ENCODE results near the gene P2RX6. TPM values are rescaled to one million over a fixed set of nuclear protein-coding genes. Genes with fewer than 3 reads are reported as not detected.
A peak's percentile ranks its signal among the peaks of the same experiment; 100 is the strongest.

Gene P2RX6
- total RNA-seq, 6 experiments from 2014 or later: 0.09 to 1.4 (median 0.42) TPM; not detected in 1

DNA sequence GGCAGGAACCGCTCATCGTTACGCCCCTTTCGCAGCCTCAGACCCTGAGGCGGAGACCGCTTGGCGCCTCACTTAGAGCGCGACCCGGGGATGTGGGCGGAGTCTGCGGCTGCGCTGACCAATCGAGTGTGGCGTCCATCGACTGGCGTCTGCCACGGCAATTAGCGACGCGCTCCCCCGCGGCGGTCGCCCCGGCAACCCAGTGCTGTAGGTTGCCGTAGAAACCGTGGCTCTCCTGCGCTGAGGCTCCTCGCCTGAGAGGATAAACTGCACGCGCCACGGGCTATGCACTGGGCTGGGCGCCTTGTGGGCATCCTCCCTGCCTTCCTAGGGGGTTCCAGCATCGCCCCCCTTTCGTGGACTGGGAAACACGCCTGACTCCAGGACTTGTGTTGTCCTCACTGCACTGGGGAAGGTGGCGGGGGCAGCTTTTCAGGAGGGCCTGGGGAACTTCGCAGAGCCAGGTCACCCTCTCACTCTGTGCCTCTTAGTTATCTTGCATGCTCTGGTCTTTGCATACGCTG, 701 bp upstream of the P2RX6 start:
- Histone ChIP-seq H3K4me3 (peak overlapping the region; percentile 30 to 41 (median 33)), H3K27me3 (no peaks in the 10 kb centered on the region), H3K27ac (peak overlapping the region in 1 of 3 donors; percentile 68), H3K36me3 (no peaks in the 10 kb centered on the region), H3K9me3 (no peaks in the 10 kb centered on the region), H3K4me1 (peaks cover 0 to 6% (median 0%) of the 10 kb centered on the region in 4 donors)
- TF ChIP-seq POLR2A (IDR thresholded peaks at IDR 0.05): no peak
- TF ChIP-seq, protein P1, sequence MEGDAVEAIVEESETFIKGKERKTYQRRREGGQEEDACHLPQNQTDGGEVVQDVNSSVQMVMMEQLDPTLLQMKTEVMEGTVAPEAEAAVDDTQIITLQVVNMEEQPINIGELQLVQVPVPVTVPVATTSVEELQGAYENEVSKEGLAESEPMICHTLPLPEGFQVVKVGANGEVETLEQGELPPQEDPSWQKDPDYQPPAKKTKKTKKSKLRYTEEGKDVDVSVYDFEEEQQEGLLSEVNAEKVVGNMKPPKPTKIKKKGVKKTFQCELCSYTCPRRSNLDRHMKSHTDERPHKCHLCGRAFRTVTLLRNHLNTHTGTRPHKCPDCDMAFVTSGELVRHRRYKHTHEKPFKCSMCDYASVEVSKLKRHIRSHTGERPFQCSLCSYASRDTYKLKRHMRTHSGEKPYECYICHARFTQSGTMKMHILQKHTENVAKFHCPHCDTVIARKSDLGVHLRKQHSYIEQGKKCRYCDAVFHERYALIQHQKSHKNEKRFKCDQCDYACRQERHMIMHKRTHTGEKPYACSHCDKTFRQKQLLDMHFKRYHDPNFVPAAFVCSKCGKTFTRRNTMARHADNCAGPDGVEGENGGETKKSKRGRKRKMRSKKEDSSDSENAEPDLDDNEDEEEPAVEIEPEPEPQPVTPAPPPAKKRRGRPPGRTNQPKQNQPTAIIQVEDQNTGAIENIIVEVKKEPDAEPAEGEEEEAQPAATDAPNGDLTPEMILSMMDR (IDR thresholded peaks at IDR 0.05): no peak
- DNase-seq: peak; percentile 82 to 87 (median 85)
- 4% methylated on average over 10 of the region's 40 CpGs for WGBS (ENCODE audit: insufficient coverage, low coverage, low lambda C conversion rate, missing lambda C conversion rate)
- intact Hi-C loops (cut with DNase I): no loop called here
- ATAC-seq: peak; percentile 85 to 94 (median 87)

DNA sequence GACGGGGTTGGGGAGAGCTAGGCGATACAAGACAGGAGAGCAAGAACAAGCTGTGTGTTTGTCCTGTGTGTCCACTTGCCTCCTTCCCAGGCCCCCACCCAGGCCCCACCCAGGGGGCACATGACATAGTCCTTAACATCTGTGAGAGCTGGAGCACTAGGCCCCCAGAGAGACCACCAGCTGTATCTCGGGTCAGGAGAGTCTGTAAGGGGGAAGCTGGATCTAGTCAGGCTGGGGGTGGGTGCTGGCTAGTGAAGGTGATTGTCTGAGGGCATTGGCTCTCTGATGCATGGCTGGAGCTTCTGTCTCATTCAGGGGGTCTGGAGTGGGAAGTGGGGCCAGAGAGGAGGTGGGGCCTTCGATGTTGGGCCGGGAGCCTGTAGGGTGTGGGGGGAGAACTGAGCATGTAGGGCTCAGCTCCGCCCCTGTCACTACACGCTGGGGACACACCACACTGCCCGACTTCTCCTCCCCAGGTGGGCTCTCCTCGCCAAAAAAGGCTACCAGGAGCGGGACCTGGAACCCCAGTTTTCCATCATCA, 571 bp downstream of the P2RX6 start:
- Histone ChIP-seq H3K4me3 (no peak overlapping the region), H3K27ac (no peak overlapping the region), H3K36me3 (no peaks in the 10 kb centered on the region), H3K27me3 (no peaks in the 10 kb centered on the region), H3K9me3 (no peaks in the 10 kb centered on the region), H3K4me1 (peaks cover 0 to 6% (median 0%) of the 10 kb centered on the region in 4 donors)
- ATAC-seq (no peak), DNase-seq (no peak)
- intact Hi-C loops (cut with DNase I): no loop called here
- no peak for TF ChIP-seq POLR2A (IDR thresholded peaks at IDR 0.05)
- TF ChIP-seq, protein P1 (IDR thresholded peaks at IDR 0.05): no peak
- WGBS (ENCODE audit: insufficient coverage, low coverage, low lambda C conversion rate, missing lambda C conversion rate): 65% methylated on average over 4 of the region's 10 CpGs

DNA sequence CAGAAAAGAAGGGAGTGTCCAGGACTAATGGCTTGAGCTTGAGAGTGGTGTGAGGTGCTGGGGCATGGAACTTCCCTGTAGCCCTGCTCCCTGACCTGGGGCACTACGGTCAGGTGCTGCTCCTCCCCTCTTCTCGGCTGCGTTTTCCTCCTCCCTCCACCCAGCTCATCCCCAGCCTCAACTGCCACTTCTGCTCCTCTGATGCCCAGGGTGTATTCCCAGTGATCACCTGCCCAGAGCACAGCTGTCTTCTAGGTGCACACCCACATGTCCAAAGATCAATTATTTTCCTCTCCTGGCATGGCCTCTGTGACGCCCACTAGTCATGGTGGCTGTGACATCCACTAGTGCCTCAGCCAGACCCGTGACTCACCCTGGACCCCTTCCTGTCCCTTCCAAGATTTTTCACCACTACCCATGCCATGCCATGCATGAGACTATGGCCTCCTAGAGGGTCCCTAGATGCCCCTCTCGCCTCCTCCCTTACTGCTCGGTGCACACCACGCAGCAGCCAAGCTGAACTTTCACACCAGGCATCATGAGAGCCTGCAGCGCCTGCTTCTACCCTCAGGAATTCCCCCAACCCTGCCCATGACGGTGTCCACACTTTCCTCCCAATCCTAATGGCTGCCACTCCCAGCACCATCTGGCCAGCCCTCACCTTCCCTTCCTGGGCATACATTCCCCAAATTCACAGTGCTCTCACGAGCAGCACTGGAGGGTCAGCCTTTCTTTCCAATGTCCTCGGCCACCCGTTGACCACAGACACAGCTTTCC, 1.9 kb downstream of the P2RX6 start:
- no peak overlapping the region for H3K27ac ChIP-seq
- no peaks in the 10 kb centered on the region for H3K27me3 ChIP-seq
- H3K4me1 ChIP-seq: peaks cover 0 to 6% (median 0%) of the 10 kb centered on the region in 4 donors
- H3K36me3 ChIP-seq: no peaks in the 10 kb centered on the region
- intact Hi-C loops (cut with DNase I): no loop called here
- H3K9me3 ChIP-seq: no peaks in the 10 kb centered on the region
- ATAC-seq: no peak
- no peak overlapping the region for H3K4me3 ChIP-seq
- TF ChIP-seq, protein P1 (IDR thresholded peaks at IDR 0.05): no peak
- no peak for TF ChIP-seq POLR2A (IDR thresholded peaks at IDR 0.05)
- WGBS (ENCODE audit: insufficient coverage, low coverage, low lambda C conversion rate, missing lambda C conversion rate): 70% methylated on average over 7 of the region's 13 CpGs
- no peak for DNase-seq

DNA sequence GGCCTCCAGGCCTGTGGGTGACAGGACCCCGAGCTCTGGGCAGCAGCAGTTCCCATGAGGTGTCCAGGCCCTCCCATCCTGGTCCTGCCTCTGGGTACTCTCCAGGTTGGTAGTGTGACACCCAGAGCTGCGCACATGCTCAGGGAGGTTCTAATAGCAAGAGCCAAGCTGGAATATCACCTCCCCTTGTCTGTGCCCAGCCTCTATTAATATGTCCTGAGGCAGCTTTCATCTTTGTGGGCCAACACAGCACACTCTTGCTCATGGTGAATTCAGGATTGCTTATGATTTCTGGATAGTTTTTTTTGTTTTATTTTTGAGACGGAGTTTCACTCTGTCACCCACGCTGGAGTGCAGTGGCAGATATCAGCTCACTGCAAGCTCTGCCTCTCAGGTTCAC, 3.3 kb downstream of the P2RX6 start:
- no peaks in the 10 kb centered on the region for H3K36me3 ChIP-seq
- no peak overlapping the region for H3K27ac ChIP-seq
- 92% methylated on average over 3 of the region's 4 CpGs for WGBS (ENCODE audit: insufficient coverage, low coverage, low lambda C conversion rate, missing lambda C conversion rate)
- H3K4me3 ChIP-seq: no peak overlapping the region
- ATAC-seq (no peak), DNase-seq (no peak)
- no peaks in the 10 kb centered on the region for H3K9me3 ChIP-seq
- H3K27me3 ChIP-seq: no peaks in the 10 kb centered on the region
- peaks cover 0 to 6% (median 0%) of the 10 kb centered on the region in 4 donors for H3K4me1 ChIP-seq
- intact Hi-C loops (cut with DNase I): no loop called here
- TF ChIP-seq, protein P1 (IDR thresholded peaks at IDR 0.05): no peak
- TF ChIP-seq POLR2A (IDR thresholded peaks at IDR 0.05): no peak

Data from right lobe of liver (tissue), 6 donors.